HG03175 (cell line): ENCODE results near the gene AADACL2.

ENCODE experiments used
- ATAC-seq: cut with Tn5 transposase; IDR thresholded peaks from one replicate; pipeline ENCODE4 v1.9.1; 2021; ENCODE audit warnings: mild to moderate bottlenecking, moderate library complexity; ENCODE audit not compliant: unreplicated experiment

The AADACL2 gene

GRCh38 chr3:151798466-151798865, 64.7 kb downstream of the AADACL2 start:
- no peak for ATAC-seq

- no peak for ATAC-seq
Observed at GRCh38 chr3:151800431-151800830, 66.7 kb downstream of the AADACL2 start.

- ATAC-seq: no peak
Observed at GRCh38 chr3:151804267-151804666, 70.5 kb downstream of the AADACL2 start.

DNA sequence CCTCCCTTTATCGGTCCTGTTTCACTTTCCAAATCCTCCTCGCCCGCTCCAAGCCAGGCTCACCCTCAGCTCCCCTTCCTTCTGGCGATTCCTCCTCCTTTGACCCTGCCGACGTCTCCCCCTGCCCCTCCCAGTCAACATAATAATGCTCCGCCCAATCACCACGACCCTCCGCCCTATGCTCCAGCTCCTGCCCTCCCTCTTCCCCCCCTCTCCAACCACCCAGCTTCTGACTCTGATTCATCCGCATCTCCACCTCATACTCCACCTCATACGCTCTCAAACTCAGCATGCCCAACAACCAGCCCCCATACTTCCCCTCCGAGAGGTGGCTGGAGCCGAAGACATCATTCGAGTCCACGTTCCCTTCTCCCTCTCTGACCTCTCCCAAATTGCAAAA, 73.1 kb downstream of the AADACL2 start:
- ATAC-seq: no peak
